H1 (cell line): ENCODE measurements around the gene CACNA1A. TPM values are rescaled to one million over a fixed set of nuclear protein-coding genes. Genes with fewer than 3 reads are reported as not detected.

ENCODE experiments used
- CTCF ChIA-PET: fragments of 300-600 bp; sonication (Branson Sonifier 250); formaldehyde crosslinking; loops from one replicate; lab custom pipeline; 2021; ENCODE audit not compliant: partially characterized antibody; lab: Charles Lee
- POLR2A ChIA-PET: fragments of 300-600 bp; sonication (Branson Sonifier 250); formaldehyde crosslinking; loops from one replicate; lab custom pipeline; 2021; ENCODE audit warnings: inconsistent platforms; ENCODE audit not compliant: partially characterized antibody; lab: Charles Lee
- DNase-seq, 2 experiments: peaks; one replicate each; pipeline versions ENCODE4 v3.0.0 to v3.0.0-alpha.2; 2010 to 2022; ENCODE audit warnings: low spot score in 2 of 2, low read depth in 1 of 2, mixed read lengths in 1 of 2
- FAIRE-seq: peaks from 2 replicates; lab custom pipeline; 2011; peaks lifted over from hg19 to GRCh38; lab: Jason Lieb, UNC
- H2AFZ ChIP-seq: 2 replicates; pipeline ENCODE4 v1.8.1; 2012; ENCODE audit warnings: low read length, inconsistent platforms
- H2AK5ac ChIP-seq: 2 replicates; pipeline ENCODE4 v1.6.1; 2013; ENCODE audit warnings: low read depth, low read length
- H2BK120ac ChIP-seq: replicated peaks from 2 replicates; pipeline ENCODE3; 2013; ENCODE audit warnings: low read depth, low read length, inconsistent platforms
- H2BK12ac ChIP-seq: 2 replicates; pipeline ENCODE4 v1.6.1; 2013; ENCODE audit warnings: low read depth, low read length
- H2BK15ac ChIP-seq: 2 replicates; pipeline ENCODE4 v1.6.1; 2013; ENCODE audit warnings: low read length
- H2BK20ac ChIP-seq: 2 replicates; pipeline ENCODE4 v1.6.1; 2013; ENCODE audit warnings: low read length
- H2BK5ac ChIP-seq: 2 replicates; pipeline ENCODE4 v1.6.1; 2013; ENCODE audit warnings: low read depth, low read length
- H3K14ac ChIP-seq: 2 replicates; pipeline ENCODE4 v1.6.1; 2013; ENCODE audit warnings: inconsistent platforms; ENCODE audit not compliant: insufficient read length
- H3K18ac ChIP-seq: 2 replicates; pipeline ENCODE4 v1.6.1; 2013; ENCODE audit warnings: low read length; ENCODE audit errors: extremely low read depth
- H3K23ac ChIP-seq: 2 replicates; pipeline ENCODE4 v1.6.1; 2013; ENCODE audit warnings: inconsistent platforms; ENCODE audit not compliant: insufficient read length
- H3K23me2 ChIP-seq: 2 replicates; pipeline ENCODE4 v1.6.1; 2013; ENCODE audit warnings: low read depth, low read length
- H3K27ac ChIP-seq: 2 replicates; pipeline ENCODE4 v1.6.1; 2011; ENCODE audit warnings: low read depth, low read length, inconsistent platforms
- H3K27me3 ChIP-seq, 4 experiments: replicated peaks in 1 of 4; 1 replicate in 1 of 4; 2 replicates in 3 of 4; pipeline versions ENCODE4 v1.6.1 to v1.8.1; 2011 to 2013; ENCODE audit warnings: low read length in 3 of 4, mild to moderate bottlenecking in 3 of 4, inconsistent platforms in 2 of 4, mixed read lengths in 2 of 4, moderate library complexity in 1 of 4; ENCODE audit not compliant: control insufficient read depth in 3 of 4, insufficient read depth in 3 of 4; ENCODE audit errors: extremely low read depth in 1 of 4
- H3K36me3 ChIP-seq, 4 experiments: 2 replicates each; pipeline versions ENCODE4 v1.6.1 to v1.8.1; 2011 to 2013; ENCODE audit warnings: mild to moderate bottlenecking in 4 of 4, low read length in 3 of 4, moderate library complexity in 2 of 4, control low read depth in 1 of 4, inconsistent platforms in 1 of 4; ENCODE audit not compliant: insufficient read depth in 4 of 4, control insufficient read depth in 2 of 4
- H3K4ac ChIP-seq: replicated peaks from 2 replicates; pipeline ENCODE3; 2013; ENCODE audit warnings: low read length, low read depth, mixed read lengths, inconsistent platforms; ENCODE audit not compliant: insufficient read length
- H3K4me1 ChIP-seq, 4 experiments: replicated peaks in 1 of 4; 1 replicate in 1 of 4; 2 replicates in 3 of 4; pipeline versions ENCODE4 v1.6.1 to v1.8.1; 2011 to 2013; ENCODE audit warnings: low read length in 3 of 4, inconsistent platforms in 2 of 4, mixed read lengths in 1 of 4; ENCODE audit not compliant: insufficient read depth in 4 of 4, control insufficient read depth in 3 of 4
- H3K4me2 ChIP-seq, 2 experiments: 2 replicates each; pipeline versions ENCODE4 v1.6.1 to v1.8.1; 2011 to 2013; ENCODE audit warnings: low read depth in 2 of 2, low read length in 2 of 2, control low read depth in 1 of 2, inconsistent platforms in 1 of 2, mild to moderate bottlenecking in 1 of 2; ENCODE audit not compliant: insufficient read depth in 1 of 2
- H3K4me3 ChIP-seq, 4 experiments: fragments of 200-600, 300-600 bp in 1 of 4; sonication (generic), shearing (Covaris generic), sonication (Bioruptor Twin) in 1 of 4; 2 replicates each; pipeline versions ENCODE4 v1.5.1 to v1.8.1; 2011 to 2016; ENCODE audit warnings: low read length in 4 of 4, low read depth in 3 of 4, control low read depth in 2 of 4, inconsistent platforms in 2 of 4, mild to moderate bottlenecking in 2 of 4, mixed read lengths in 1 of 4, moderate library complexity in 1 of 4; ENCODE audit not compliant: insufficient read depth in 2 of 4; ENCODE audit errors: extremely low read depth in 1 of 4
- H3K56ac ChIP-seq: replicated peaks from 2 replicates; pipeline ENCODE3; 2013; ENCODE audit warnings: low read depth, mild to moderate bottlenecking, mixed read lengths, low read length, inconsistent platforms; ENCODE audit not compliant: insufficient read length
- H3K79me1 ChIP-seq: 2 replicates; pipeline ENCODE4 v1.6.1; 2013; ENCODE audit warnings: low read depth, low read length, control low read depth
- H3K79me2 ChIP-seq, 2 experiments: 2 replicates each; pipeline versions ENCODE4 v1.6.1 to v1.8.1; 2012 to 2013; ENCODE audit warnings: low read length in 2 of 2, mild to moderate bottlenecking in 2 of 2, inconsistent platforms in 1 of 2; ENCODE audit not compliant: insufficient read depth in 2 of 2, control insufficient read depth in 1 of 2
- H3K9ac ChIP-seq, 4 experiments: replicated peaks in 1 of 4; 1 replicate in 1 of 4; 2 replicates in 3 of 4; pipeline versions ENCODE4 v1.6.1 to v1.8.1; 2011 to 2013; ENCODE audit warnings: low read depth in 3 of 4, low read length in 3 of 4, control low read depth in 2 of 4, mild to moderate bottlenecking in 2 of 4, moderate library complexity in 2 of 4, inconsistent platforms in 1 of 4; ENCODE audit errors: extremely low read depth in 1 of 4
- H3K9me3 ChIP-seq, 2 experiments: 2 replicates each; pipeline versions ENCODE4 v1.6.1 to v1.8.1; 2012 to 2013; ENCODE audit warnings: mild to moderate bottlenecking in 2 of 2, moderate library complexity in 2 of 2, control low read depth in 1 of 2, inconsistent platforms in 1 of 2, low read depth in 1 of 2, low read length in 1 of 2, mixed read lengths in 1 of 2; ENCODE audit not compliant: insufficient read depth in 2 of 2
- H4K20me1 ChIP-seq, 2 experiments: replicated peaks in 1 of 2; 2 replicates each; pipeline versions ENCODE3 to v1.8.1; 2011 to 2013; ENCODE audit warnings: inconsistent platforms in 2 of 2, low read length in 2 of 2, mild to moderate bottlenecking in 1 of 2; ENCODE audit not compliant: insufficient read depth in 2 of 2, control insufficient read depth in 1 of 2
- H4K5ac ChIP-seq: 2 replicates; pipeline ENCODE4 v1.6.1; 2013; ENCODE audit warnings: low read length, low read depth, mixed read lengths, inconsistent platforms; ENCODE audit not compliant: insufficient read length
- H4K8ac ChIP-seq: 2 replicates; pipeline ENCODE4 v1.8.0; 2013; ENCODE audit warnings: mild to moderate bottlenecking, moderate library complexity, low read length, inconsistent platforms; ENCODE audit not compliant: insufficient read depth; ENCODE audit errors: extremely low read depth
- H4K91ac ChIP-seq: replicated peaks from 2 replicates; pipeline ENCODE3; 2013; ENCODE audit warnings: low read length, mixed read lengths, inconsistent platforms; ENCODE audit not compliant: insufficient read length
- FOSL1 ChIP-seq: IDR thresholded peaks from 2 replicates; pipeline ENCODE4 v1.6.1; 2011; ENCODE audit warnings: mild to moderate bottlenecking, low read depth, low read length, moderate library complexity; ENCODE audit not compliant: insufficient read depth
- GABPA ChIP-seq: IDR thresholded peaks from 2 replicates; pipeline ENCODE4 v1.6.1; 2011; ENCODE audit warnings: mild to moderate bottlenecking, low read length, moderate library complexity, borderline replicate concordance; ENCODE audit not compliant: insufficient read depth
- HDAC6 ChIP-seq: IDR thresholded peaks from one replicate; pipeline ENCODE4 v1.7.1; 2012; ENCODE audit warnings: low read depth, mild to moderate bottlenecking, inconsistent platforms, low read length, moderate library complexity
- RNF2 ChIP-seq: fragments of 200-900, 300-1000 bp; sonication (generic); IDR thresholded peaks from 2 replicates; pipeline ENCODE4 v1.7.1; 2016; ENCODE audit warnings: borderline replicate concordance, low read depth, mild to moderate bottlenecking, antibody characterized with exemption, low read length; ENCODE audit not compliant: poor library complexity, severe bottlenecking; ENCODE audit errors: missing control alignments
- SIN3A ChIP-seq, 2 experiments: IDR thresholded peaks in 1 of 2; conservative IDR thresholded peaks in 1 of 2; 2 replicates each; pipeline ENCODE4 v1.6.1; 2011 to 2012; ENCODE audit warnings: low read length in 2 of 2, improper control_type of control experiment in 1 of 2, low read depth in 1 of 2, mild to moderate bottlenecking in 1 of 2
- SP2 ChIP-seq: IDR thresholded peaks from 2 replicates; pipeline ENCODE4 v1.6.1; 2012; ENCODE audit warnings: mild to moderate bottlenecking, low read length, inconsistent platforms
- SP4 ChIP-seq: IDR thresholded peaks from 2 replicates; pipeline ENCODE4 v1.6.1; 2012; ENCODE audit warnings: low read length, inconsistent platforms
- WGBS, 2 experiments: shearing (Covaris generic) in 1 of 2; methylation state at CpG; one replicate each; pipeline versions ENCODE4 v1.1.6 to v1.1.7; 2013 to 2015; ENCODE audit warnings: low lambda C conversion rate in 2 of 2, mixed read lengths in 2 of 2, inconsistent platforms in 1 of 2, low coverage in 1 of 2, missing lambda C conversion rate in 1 of 2; ENCODE audit not compliant: insufficient replicate concordance in 2 of 2, insufficient coverage in 1 of 2, insufficient read length in 1 of 2; ENCODE audit errors: extremely low coverage in 1 of 2, missing lambda C conversion rate in 1 of 2; 5-methylcytosine and 5-hydroxymethylcytosine counted together
- polyA plus RNA-seq, 7 experiments: library from polyadenylated mRNA; depleted of rRNA in 3 of 7; stranded (reverse) in 5 of 7; unstranded in 2 of 7; fragments of >200 nt in 5 of 7; fragments of 200-250 nt in 2 of 7; gene quantifications; 1 replicate in 5 of 7; 2 replicates in 1 of 7; 4 replicates in 1 of 7; pipeline versions ENCODE4 v1.2.1 to v1.2.3, GENCODE V29; 2011 to 2013; ENCODE audit warnings: missing spikeins in 2 of 7, mixed read lengths in 2 of 7
- total RNA-seq: library from RNA; stranded (reverse); fragmentation: NEBNext Ultra II Directional; extraction: Animal tissue kit (Norgen Biotek cat#: 25700); gene quantifications from 2 replicates; pipeline ENCODE4 v1.2.1, GENCODE V29; 2021

Gene CACNA1A
- total and polyA plus RNA-seq, 2 of the 8 experiments (the other 6 are each of a cell fraction or from before 2014, with no cell fraction given) = 10.7 to 25.3 TPM

GRCh38 chr19:13260883-13261653 is 245.2 kb downstream of the CACNA1A start:
- FAIRE-seq (no peak), DNase-seq (no peak)
- Histone ChIP-seq H3K9me3 (peaks cover 4 to 7% of the 10 kb centered on the region in 2 experiments; a peak in 2 of 4 replicates), H3K23me2 (no peaks in the 10 kb centered on the region), H4K8ac (no peak overlapping the region), H3K79me1 (no peaks in the 10 kb centered on the region), H2AK5ac (no peak overlapping the region), H3K18ac (no peak overlapping the region), H4K5ac (no peak overlapping the region), H3K27me3 (no peaks in the 10 kb centered on the region), H2BK120ac (no peak overlapping the region), H2BK5ac (no peak overlapping the region), H3K9ac (no peak overlapping the region), H4K20me1 (no peaks in the 10 kb centered on the region), H3K23ac (no peak overlapping the region), H3K56ac (no peak overlapping the region), H3K4me1 (no peaks in the 10 kb centered on the region), H4K91ac (no peak overlapping the region), H2BK15ac (no peak overlapping the region), H3K4me2 (no peak overlapping the region), H3K14ac (no peak overlapping the region), H3K79me2 (no peaks in the 10 kb centered on the region), H3K27ac (no peak overlapping the region), H3K4ac (no peak overlapping the region), H3K4me3 (no peak overlapping the region), H2BK12ac (no peak overlapping the region), H3K36me3 (peaks cover 2 to 10% (median 5%) of the 10 kb centered on the region in 4 experiments; a peak in 6 of 8 replicates), H2BK20ac (no peak overlapping the region), H2AFZ (no peak overlapping the region)
- WGBS, 2 experiments = 83% methylated on average over 9 of the region's 9 CpGs; no CpG with 5 or more reads in 1 of the 2 experiments
- ChIA-PET POLR2A (interaction anchor here (1.4 kb wide), 1 partner anchor 109 kb away, joined by 3 read pairs; no protein-coding TSS in a partner anchor), CTCF (interaction anchor here (1.0 to 3.6 kb wide), 7 partner anchors 12 to 314 kb away, joined by 3 to 11 read pairs (median 6); no protein-coding TSS in a partner anchor)
- TF ChIP-seq RNF2 = no peak
- TF ChIP-seq FOSL1 = no peak
- no peak for TF ChIP-seq SP2
- no peak for TF ChIP-seq SP4
- no peak for TF ChIP-seq SIN3A (conservative IDR thresholded peaks at IDR 0.05 in 1 of 2, IDR thresholded peaks at IDR 0.05 in 1 of 2; ENCODE audit: low read depth in 1 of 2, low read length in 2 of 2)
- no peak for TF ChIP-seq GABPA
- no peak for TF ChIP-seq HDAC6
